SK-N-MC (cell line): ENCODE measurements around the gene PCDHB7.
"Not testable (repeated sequence)": the region's sequence is repeated elsewhere in the genome, so short reads cannot be mapped to it uniquely, and the experiment has no call there.

ENCODE experiments used
- DNase-seq: peaks from one replicate; pipeline ENCODE4 v3.0.0-alpha.2; 2011; ENCODE audit warnings: low read depth, low spot score
- H3K27ac ChIP-seq: fragments of 200-600 bp; sonication (generic); 2 replicates; pipeline ENCODE4 v1.5.1; 2016; ENCODE audit warnings: mixed run types
- H3K36me3 ChIP-seq: fragments of 200-600 bp; sonication (generic); 2 replicates; pipeline ENCODE4 v1.6.1; 2017; ENCODE audit warnings: antibody characterized with exemption, low read length, mixed read lengths; ENCODE audit not compliant: insufficient read depth
- H3K4me3 ChIP-seq: fragments of 200-600 bp; sonication (generic); 2 replicates; pipeline ENCODE4 v1.5.1; 2016
- H3K9ac ChIP-seq: fragments of 200-600 bp; sonication (generic); 2 replicates; pipeline ENCODE4 v1.8.0; 2017; ENCODE audit warnings: mixed run types, mixed read lengths; ENCODE audit not compliant: insufficient read length
- H3K9me3 ChIP-seq: fragments of 200-600 bp; sonication (generic); 2 replicates; pipeline ENCODE4 v1.6.1; 2017; ENCODE audit warnings: low read depth, mild to moderate bottlenecking, antibody characterized with exemption, low read length, moderate library complexity, mixed read lengths
- EZH2 ChIP-seq: fragments of 200-600 bp; sonication (generic); IDR thresholded peaks from one replicate; pipeline ENCODE4 v1.6.1; 2017; ENCODE audit warnings: antibody characterized with exemption
- FOXP2 ChIP-seq: optimal IDR thresholded peaks from 2 replicates; pipeline ENCODE3; 2011; ENCODE audit warnings: mild to moderate bottlenecking, moderate library complexity; ENCODE audit not compliant: insufficient read depth; ENCODE audit errors: extremely low read length, control extremely low read depth
- POLR2AphosphoS5 ChIP-seq: IDR thresholded peaks from 2 replicates; pipeline ENCODE4 v1.6.1; 2012; ENCODE audit warnings: mild to moderate bottlenecking, low read depth, low read length, borderline replicate concordance

Gene PCDHB7

GRCh38 chr5:141150224-141150992, 22.0 kb upstream of the PCDHB7 start:
- no peak for DNase-seq
- no peak overlapping the region for H3K9ac ChIP-seq
- 0 out of 2 replicates have a peak, but pooled peaks cover 3% of the 10 kb centered on the region for H3K9me3 ChIP-seq
- H3K27ac ChIP-seq: no peak overlapping the region
- no peak overlapping the region for H3K4me3 ChIP-seq
- TF ChIP-seq EZH2 (no peak), POLR2AphosphoS5 (no peak), FOXP2 (no peak)
- H3K36me3 ChIP-seq: no peaks in the 10 kb centered on the region

- no peak overlapping the region for H3K27ac ChIP-seq
- no peak for DNase-seq
- no peak overlapping the region for H3K9ac ChIP-seq
- no peaks in the 10 kb centered on the region for H3K36me3 ChIP-seq
- 0 out of 2 replicates have a peak, but pooled peaks cover 3% of the 10 kb centered on the region for H3K9me3 ChIP-seq
- no peak for TF ChIP-seq EZH2
- no peak for TF ChIP-seq POLR2AphosphoS5
- no peak overlapping the region for H3K4me3 ChIP-seq
These were observed 21.5 kb upstream of the PCDHB7 start for GRCh38 chr5:141150993-141151325.

DNA sequence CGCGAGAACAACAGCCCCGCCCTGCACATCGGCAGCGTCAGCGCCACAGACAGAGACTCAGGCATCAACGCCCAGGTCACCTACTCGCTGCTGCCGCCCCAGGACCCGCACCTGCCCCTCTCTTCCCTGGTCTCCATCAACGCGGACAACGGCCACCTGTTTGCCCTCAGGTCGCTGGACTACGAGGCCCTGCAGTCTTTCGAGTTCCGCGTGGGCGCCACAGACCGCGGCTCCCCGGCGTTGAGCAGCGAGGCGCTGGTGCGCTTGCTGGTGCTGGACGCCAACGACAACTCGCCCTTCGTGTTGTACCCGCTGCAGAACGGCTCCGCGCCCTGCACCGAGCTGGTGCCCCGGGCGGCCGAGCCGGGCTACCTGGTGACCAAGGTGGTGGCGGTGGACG, 20.8 kb upstream of the PCDHB7 start:
- not testable (repeated sequence) for H3K4me3 ChIP-seq, H3K36me3 ChIP-seq, H3K27ac ChIP-seq, H3K9me3 ChIP-seq, H3K9ac ChIP-seq, DNase-seq

GRCh38 chr5:141152096-141152495, 20.3 kb upstream of the PCDHB7 start:
- not testable (repeated sequence) for H3K4me3 ChIP-seq, H3K9me3 ChIP-seq, H3K27ac ChIP-seq, DNase-seq, H3K36me3 ChIP-seq, H3K9ac ChIP-seq

GRCh38 chr5:141155540-141156374, 16.7 kb upstream of the PCDHB7 start:
- 0 out of 2 replicates have a peak, but pooled peaks cover 3% of the 10 kb centered on the region for H3K9me3 ChIP-seq
- DNase-seq: no peak
- TF ChIP-seq EZH2: no peak
- TF ChIP-seq FOXP2: no peak
- no peak for TF ChIP-seq POLR2AphosphoS5
- H3K9ac ChIP-seq: no peak overlapping the region
- no peak overlapping the region for H3K4me3 ChIP-seq
- no peak overlapping the region for H3K27ac ChIP-seq
- no peaks in the 10 kb centered on the region for H3K36me3 ChIP-seq

- H3K4me3 ChIP-seq, H3K27ac ChIP-seq, DNase-seq, H3K36me3 ChIP-seq, H3K9ac ChIP-seq, H3K9me3 ChIP-seq: not testable (repeated sequence)
These were observed 15.1 kb upstream of the PCDHB7 start for GRCh38 chr5:141157356-141157755.

DNA sequence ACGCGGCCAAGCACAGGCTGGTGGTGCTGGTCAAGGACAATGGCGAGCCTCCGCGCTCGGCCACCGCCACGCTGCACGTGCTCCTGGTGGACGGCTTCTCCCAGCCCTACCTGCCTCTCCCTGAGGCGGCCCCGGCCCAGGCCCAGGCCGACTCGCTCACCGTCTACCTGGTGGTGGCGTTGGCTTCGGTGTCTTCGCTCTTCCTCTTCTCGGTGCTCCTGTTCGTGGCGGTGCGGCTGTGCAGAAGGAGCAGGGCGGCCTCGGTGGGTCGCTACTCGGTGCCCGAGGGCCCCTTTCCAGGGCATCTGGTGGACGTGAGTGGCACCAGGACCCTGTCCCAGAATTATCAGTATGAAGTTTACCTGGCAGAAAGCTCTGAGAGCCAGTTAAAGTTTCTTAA, 14.5 kb upstream of the PCDHB7 start:
- not testable (repeated sequence) for H3K9me3 ChIP-seq, H3K27ac ChIP-seq, DNase-seq, H3K9ac ChIP-seq, H3K36me3 ChIP-seq, H3K4me3 ChIP-seq

GRCh38 chr5:141174291-141175104, 2.1 kb downstream of the PCDHB7 start:
- not testable (repeated sequence) for H3K9ac ChIP-seq, H3K27ac ChIP-seq, DNase-seq, H3K4me3 ChIP-seq, H3K9me3 ChIP-seq, H3K36me3 ChIP-seq

DNA sequence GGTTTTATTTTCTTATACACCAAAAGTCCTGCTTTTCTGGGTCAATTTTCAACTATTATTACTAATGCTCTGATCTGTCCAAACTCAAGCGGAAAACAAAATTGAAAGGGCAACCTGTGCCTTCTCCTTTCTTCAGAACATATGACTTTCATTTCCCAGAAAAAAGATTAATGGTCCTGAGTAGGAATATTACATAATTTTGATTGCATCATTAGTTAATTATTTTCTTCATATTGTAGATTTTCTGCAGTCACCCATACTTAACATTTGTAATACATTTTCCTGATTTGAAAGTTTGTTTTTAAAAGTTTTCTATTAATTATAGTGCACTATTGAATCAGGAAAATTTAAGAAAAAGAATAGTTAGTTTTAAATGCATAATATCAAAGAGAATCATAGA, 3.5 kb downstream of the PCDHB7 start:
- no peaks in the 10 kb centered on the region for H3K36me3 ChIP-seq
- H3K9ac ChIP-seq: no peak overlapping the region
- H3K27ac ChIP-seq: no peak overlapping the region
- H3K9me3 ChIP-seq: no peaks in the 10 kb centered on the region
- no peak for DNase-seq
- TF ChIP-seq EZH2 (no peak), POLR2AphosphoS5 (no peak), FOXP2 (no peak)
- H3K4me3 ChIP-seq: no peak overlapping the region

GRCh38 chr5:141177577-141178191, 5.2 kb downstream of the PCDHB7 start, which contains the start of gene PCDHB8:
Gene PCDHB8, plus strand, starts transcription at chr5:141177790. Its CDS starts 245 bp downstream, at chr5:141178035.
- DNase-seq, H3K27ac ChIP-seq, H3K36me3 ChIP-seq, H3K9ac ChIP-seq, H3K9me3 ChIP-seq, H3K4me3 ChIP-seq: not testable (repeated sequence)

DNA sequence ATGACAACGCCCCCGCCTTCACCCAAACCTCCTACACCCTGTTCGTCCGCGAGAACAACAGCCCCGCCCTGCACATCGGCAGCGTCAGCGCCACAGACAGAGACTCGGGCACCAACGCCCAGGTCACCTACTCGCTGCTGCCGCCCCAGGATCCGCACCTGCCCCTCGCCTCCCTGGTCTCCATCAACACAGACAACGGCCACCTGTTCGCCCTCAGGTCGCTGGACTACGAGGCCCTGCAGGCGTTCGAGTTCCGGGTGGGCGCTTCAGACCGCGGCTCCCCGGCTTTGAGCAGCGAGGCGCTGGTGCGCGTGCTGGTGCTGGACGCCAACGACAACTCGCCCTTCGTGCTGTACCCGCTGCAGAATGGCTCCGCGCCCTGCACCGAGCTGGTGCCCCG, 6.9 kb downstream of the PCDHB7 start:
- not testable (repeated sequence) for H3K9me3 ChIP-seq

GRCh38 chr5:141179876-141180275, 7.4 kb downstream of the PCDHB7 start:
- DNase-seq, H3K9ac ChIP-seq, H3K9me3 ChIP-seq, H3K27ac ChIP-seq, H3K4me3 ChIP-seq, H3K36me3 ChIP-seq: not testable (repeated sequence)

More for the DNA sequence above, 6.9 kb downstream of the PCDHB7 start:
- not testable (repeated sequence) for H3K36me3 ChIP-seq, H3K4me3 ChIP-seq, DNase-seq, H3K9ac ChIP-seq, H3K27ac ChIP-seq
